HL-60 (cell line): ENCODE results near the gene BCL10.

Experiments
- DNase-seq, 2 experiments: peaks; one replicate each; pipeline ENCODE4 v3.0.0-alpha.2; 2010 to 2020; ENCODE audit warnings: low read depth in 1 of 2, low spot score in 1 of 2
- H3K27ac ChIP-seq: fragments of 250-450 bp; sonication (Bioruptor Pico); replicated peaks from 2 replicates; pipeline ENCODE4 v1.5.1; 2020; ENCODE audit warnings: mild to moderate bottlenecking, moderate library complexity
- H3K27me3 ChIP-seq: fragments of 250-450 bp; sonication (Bioruptor Pico); 2 replicates; pipeline ENCODE4 v1.5.1; 2021; ENCODE audit warnings: mild to moderate bottlenecking, moderate library complexity; ENCODE audit not compliant: insufficient read depth, poor library complexity, severe bottlenecking
- H3K4me3 ChIP-seq: replicated peaks from 2 replicates; pipeline ENCODE4 v1.5.1; 2011; ENCODE audit warnings: mild to moderate bottlenecking, control low read depth, low read length; ENCODE audit not compliant: insufficient read depth
- CTCF ChIP-seq: IDR thresholded peaks from one replicate; pipeline ENCODE4 v1.5.1; 2011; ENCODE audit warnings: low read length, control low read depth, inconsistent platforms; ENCODE audit not compliant: insufficient read depth
- GABPA ChIP-seq: IDR thresholded peaks from 2 replicates; pipeline ENCODE4 v1.6.1; 2012; ENCODE audit warnings: low read depth
- POLR2AphosphoS5 ChIP-seq: IDR thresholded peaks from 2 replicates; pipeline ENCODE4 v1.6.1; 2012; ENCODE audit warnings: low read depth
- REST ChIP-seq: IDR thresholded peaks from 2 replicates; pipeline ENCODE4 v1.6.1; 2012; ENCODE audit warnings: low read depth; ENCODE audit not compliant: insufficient replicate concordance
- SPI1 ChIP-seq: IDR thresholded peaks from 2 replicates; pipeline ENCODE4 v1.6.1; 2012; ENCODE audit warnings: low read depth, mild to moderate bottlenecking, borderline replicate concordance

Gene BCL10

GRCh38 chr1:85240643-85241042 lies 35.8 kb downstream of the BCL10 start:
- no peaks in the 10 kb centered on the region for H3K27me3 ChIP-seq
- DNase-seq: no peak
- TF ChIP-seq GABPA (no peak), REST (no peak), CTCF (no peak), SPI1 (no peak), POLR2AphosphoS5 (no peak)
- no peak overlapping the region for H3K4me3 ChIP-seq
- no peak overlapping the region for H3K27ac ChIP-seq

GRCh38 chr1:85240174-85240601 lies 36.2 kb downstream of the BCL10 start:
- no peak for DNase-seq
- no peak overlapping the region for H3K4me3 ChIP-seq
- TF ChIP-seq POLR2AphosphoS5 (no peak), CTCF (no peak), REST (no peak), SPI1 (no peak), GABPA (no peak)
- H3K27ac ChIP-seq: no peak overlapping the region
- H3K27me3 ChIP-seq: no peaks in the 10 kb centered on the region

- TF ChIP-seq REST (no peak), CTCF (no peak), GABPA (no peak), SPI1 (no peak), POLR2AphosphoS5 (no peak)
- Histone ChIP-seq H3K27ac (no peak overlapping the region), H3K27me3 (no peaks in the 10 kb centered on the region), H3K4me3 (no peak overlapping the region)
- DNase-seq: no peak
Observed at GRCh38 chr1:85237613-85238012, 38.8 kb downstream of the BCL10 start.
